Bronchial epithelial cell (primary cell): Measurements from ENCODE around the gene SYTL2. TPM values are rescaled to one million over a fixed set of nuclear protein-coding genes. Genes with fewer than 3 reads are reported as not detected.

Experiments used
- DNase-seq: peaks from one replicate; pipeline ENCODE4 v3.0.0-alpha.2; 2010; ENCODE audit warnings: low read depth
- FAIRE-seq: peaks from 2 replicates; lab custom pipeline; 2011; peaks lifted over from hg19 to GRCh38; lab: Jason Lieb, UNC
- H3K27me3 ChIP-seq: 2 replicates; pipeline ENCODE4 v1.5.1; 2011; ENCODE audit warnings: low read length; ENCODE audit not compliant: control insufficient read depth, insufficient read depth
- H3K36me3 ChIP-seq: 2 replicates; pipeline ENCODE4 v1.5.1; 2011; ENCODE audit warnings: low read length; ENCODE audit not compliant: control insufficient read depth, insufficient read depth
- H3K4me3 ChIP-seq: 2 replicates; pipeline ENCODE4 v1.5.1; 2011; ENCODE audit warnings: mild to moderate bottlenecking, low read depth, low read length, control low read depth
- total RNA-seq: library from RNA; depleted of rRNA; stranded (reverse); fragments of >200 nt; gene quantifications from 2 replicates; pipeline ENCODE4 v1.2.1, GENCODE V29; 2014
- TF ChIP-seq, protein P1 (sequence below): IDR thresholded peaks from 2 replicates; pipeline ENCODE4 v1.5.1; 2011; ENCODE audit warnings: mild to moderate bottlenecking, moderate library complexity, low read length, control low read depth, inconsistent platforms; ENCODE audit not compliant: insufficient read depth, severe bottlenecking

SYTL2 gene
- total RNA-seq, 1 donor from 2014 or later: 8.2 TPM

DNA sequence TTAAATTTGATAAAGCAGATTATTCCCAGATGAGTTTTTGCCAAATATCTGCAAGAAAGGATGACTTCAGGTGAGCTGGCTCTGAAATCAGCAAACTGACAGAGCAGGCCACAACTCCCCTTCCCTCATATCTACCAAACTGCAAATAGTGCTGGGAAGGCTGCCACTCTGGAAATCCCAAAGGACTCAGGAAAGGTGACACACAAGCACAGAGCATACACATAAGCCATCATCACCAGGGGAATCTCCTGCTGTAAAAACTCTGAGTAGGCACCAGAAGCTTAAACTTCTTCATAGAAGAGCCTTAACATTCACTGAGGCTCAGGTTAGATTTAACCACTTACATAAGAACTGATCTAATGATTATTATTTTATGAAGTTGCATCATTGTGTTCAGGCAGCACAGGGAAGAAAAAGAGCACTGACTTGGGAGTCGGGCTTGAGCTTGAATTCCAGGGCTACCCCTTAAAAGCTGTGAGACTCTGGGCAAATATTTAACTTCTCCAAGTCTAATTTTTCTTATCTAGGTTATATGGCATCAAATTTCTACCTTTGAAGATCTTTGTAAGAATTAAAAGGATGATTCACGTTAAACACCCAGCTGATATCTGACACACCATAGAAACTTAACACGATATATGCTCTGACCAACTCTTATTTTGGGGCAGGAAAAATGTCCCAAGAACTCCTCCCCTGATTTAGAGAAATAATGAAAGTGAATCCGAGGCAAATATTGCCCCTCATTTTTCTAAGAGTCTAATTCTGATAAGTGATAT, 15.0 kb downstream of the SYTL2 start:
- FAIRE-seq (no peak), DNase-seq (peak; percentile 53)
- no peak overlapping the region for H3K4me3 ChIP-seq
- TF ChIP-seq, protein P1, sequence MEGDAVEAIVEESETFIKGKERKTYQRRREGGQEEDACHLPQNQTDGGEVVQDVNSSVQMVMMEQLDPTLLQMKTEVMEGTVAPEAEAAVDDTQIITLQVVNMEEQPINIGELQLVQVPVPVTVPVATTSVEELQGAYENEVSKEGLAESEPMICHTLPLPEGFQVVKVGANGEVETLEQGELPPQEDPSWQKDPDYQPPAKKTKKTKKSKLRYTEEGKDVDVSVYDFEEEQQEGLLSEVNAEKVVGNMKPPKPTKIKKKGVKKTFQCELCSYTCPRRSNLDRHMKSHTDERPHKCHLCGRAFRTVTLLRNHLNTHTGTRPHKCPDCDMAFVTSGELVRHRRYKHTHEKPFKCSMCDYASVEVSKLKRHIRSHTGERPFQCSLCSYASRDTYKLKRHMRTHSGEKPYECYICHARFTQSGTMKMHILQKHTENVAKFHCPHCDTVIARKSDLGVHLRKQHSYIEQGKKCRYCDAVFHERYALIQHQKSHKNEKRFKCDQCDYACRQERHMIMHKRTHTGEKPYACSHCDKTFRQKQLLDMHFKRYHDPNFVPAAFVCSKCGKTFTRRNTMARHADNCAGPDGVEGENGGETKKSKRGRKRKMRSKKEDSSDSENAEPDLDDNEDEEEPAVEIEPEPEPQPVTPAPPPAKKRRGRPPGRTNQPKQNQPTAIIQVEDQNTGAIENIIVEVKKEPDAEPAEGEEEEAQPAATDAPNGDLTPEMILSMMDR: no peak
- no peaks in the 10 kb centered on the region for H3K27me3 ChIP-seq
- H3K36me3 ChIP-seq: no peaks in the 10 kb centered on the region

DNA sequence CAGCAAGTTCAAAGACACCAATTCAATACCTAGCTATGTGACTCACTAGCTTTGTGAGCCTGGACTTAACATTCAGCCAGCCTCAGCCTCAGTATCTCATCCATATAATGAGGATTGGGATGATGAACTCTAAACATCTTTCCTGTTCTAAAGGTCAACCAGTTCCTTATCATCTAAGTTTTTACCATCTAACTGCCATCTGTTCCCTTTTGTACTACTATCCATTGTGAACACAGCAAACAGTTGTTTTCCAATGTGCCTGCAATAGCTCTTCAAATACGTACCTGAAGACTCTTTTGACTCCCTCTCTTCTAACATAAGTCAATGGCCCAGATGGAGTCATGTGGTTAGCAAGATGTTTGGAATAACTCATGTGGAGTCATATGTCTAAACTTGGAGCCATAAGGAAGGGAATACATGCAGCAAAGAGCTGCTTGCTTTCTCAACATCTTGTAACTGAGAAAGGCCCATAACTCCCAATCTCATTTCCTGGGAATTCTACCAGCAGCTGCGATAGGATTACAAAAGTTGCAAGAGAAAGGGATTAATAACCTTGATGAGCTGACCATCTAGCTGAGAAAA, 19.4 kb downstream of the SYTL2 start:
- TF ChIP-seq, protein P1: no peak
- Histone ChIP-seq H3K4me3 (no peak overlapping the region), H3K36me3 (no peaks in the 10 kb centered on the region), H3K27me3 (no peaks in the 10 kb centered on the region)
- DNase-seq (peak; percentile 17), FAIRE-seq (peak; percentile 7)

DNA sequence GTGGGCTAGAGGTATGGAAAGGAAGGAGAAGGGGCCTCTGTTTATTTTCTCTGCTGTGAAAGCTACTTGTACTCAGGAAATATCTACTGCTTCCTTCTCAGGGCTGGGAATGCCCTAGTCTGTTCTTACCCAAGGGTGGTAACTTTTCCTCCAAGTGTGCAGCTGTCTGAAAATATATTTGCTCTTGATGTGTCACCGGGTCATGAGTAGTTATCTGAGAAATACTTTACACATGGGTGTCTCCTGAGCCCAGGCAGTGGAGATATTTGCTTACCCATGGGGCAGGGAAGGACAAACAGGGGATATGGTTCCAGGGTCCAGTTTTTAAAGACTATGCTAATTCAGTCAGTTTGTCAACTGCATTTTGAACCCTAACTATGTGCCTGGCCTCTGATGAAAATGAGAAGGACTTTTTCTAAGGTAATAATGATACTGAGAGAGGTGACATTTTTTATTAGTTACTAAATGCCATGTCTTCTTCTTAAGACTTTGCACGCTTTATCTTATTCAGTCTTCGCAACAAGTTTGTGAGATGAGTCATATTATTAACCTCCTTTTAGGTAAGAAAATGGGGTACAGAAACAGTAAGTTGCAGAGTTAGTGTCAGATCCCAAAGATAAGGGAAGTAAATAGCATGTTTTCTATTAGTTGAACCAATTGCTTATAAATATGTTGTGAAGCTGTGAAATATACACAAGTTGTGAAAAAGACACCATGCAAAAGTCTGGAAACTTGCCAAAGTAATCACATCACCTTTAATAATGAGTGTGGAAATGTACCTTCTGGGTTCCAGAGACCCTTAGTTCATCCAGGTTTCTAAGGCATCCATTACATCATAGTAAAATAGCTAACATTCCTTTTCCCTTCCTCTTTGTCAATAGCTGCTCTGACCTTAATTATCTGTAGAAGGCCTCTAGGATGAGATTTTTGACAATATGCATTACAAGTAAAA, 22.9 kb downstream of the SYTL2 start:
- peak; percentile 91 for DNase-seq
- TF ChIP-seq, protein P1: no peak
- no peak overlapping the region for H3K4me3 ChIP-seq
- no peaks in the 10 kb centered on the region for H3K27me3 ChIP-seq
- peak; percentile 43 for FAIRE-seq
- H3K36me3 ChIP-seq: no peaks in the 10 kb centered on the region

DNA sequence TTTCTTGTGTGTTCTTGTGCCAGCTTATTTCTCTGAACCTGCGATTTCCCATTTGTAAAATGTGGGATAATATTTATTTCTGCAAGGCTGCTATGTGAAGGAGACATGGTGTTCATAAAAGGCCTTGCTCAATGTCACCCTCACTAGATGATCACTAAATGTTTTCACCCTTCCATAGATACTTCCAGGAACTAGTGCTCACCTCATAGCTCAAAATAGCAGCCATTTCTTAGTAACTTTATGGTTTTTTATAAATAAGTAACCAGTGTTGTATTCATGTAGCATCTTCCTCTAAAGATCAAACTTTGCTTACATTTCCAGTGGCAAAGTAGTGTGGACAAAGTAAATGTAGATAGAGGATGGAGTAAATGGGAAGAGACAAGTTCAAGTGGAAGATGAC, 23.8 kb downstream of the SYTL2 start:
- DNase-seq (no peak), FAIRE-seq (no peak)
- no peak overlapping the region for H3K4me3 ChIP-seq
- TF ChIP-seq, protein P1: no peak
- H3K27me3 ChIP-seq: no peaks in the 10 kb centered on the region
- no peaks in the 10 kb centered on the region for H3K36me3 ChIP-seq

DNA sequence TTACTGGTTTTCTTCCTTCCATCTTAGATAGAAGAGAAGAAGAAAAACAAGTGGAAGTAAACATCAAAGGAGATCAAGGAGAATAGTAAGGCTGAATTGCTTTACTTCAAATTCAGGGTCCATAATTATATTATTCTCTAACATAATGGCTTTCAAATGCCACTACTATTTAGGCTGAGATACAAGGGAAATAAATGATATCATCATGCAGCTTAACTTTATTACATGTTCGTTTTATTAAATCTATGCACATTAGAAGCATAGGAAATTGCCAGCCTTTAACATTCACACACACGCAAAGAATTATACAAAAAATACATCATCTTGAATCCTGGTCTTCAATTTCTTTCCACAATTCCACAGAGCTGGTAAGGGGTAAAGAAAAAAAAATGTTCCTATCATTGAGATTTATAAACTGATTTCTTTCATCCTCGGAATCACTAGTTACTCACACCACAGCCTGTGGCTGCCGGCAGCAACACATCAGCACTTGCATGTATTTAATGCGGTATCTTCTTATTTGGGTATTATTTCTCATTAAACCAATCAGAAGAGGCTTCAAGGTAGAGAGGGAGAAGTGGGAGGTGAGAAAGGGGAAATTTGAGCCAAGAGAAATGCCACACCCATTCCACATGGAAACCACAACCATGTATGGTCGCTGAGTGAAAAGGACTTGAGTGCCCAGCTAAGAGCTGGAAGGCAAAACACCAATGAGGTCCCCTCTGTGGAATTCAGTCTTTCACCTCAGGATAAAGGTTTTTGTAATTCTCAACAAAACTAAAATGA, 26.3 kb downstream of the SYTL2 start:
- DNase-seq (peak; percentile 40), FAIRE-seq (no peak)
- no peaks in the 10 kb centered on the region for H3K36me3 ChIP-seq
- no peak overlapping the region for H3K4me3 ChIP-seq
- no peaks in the 10 kb centered on the region for H3K27me3 ChIP-seq
- TF ChIP-seq, protein P1: no peak
